ENCODE results near the gene LAMB1. TPM values are rescaled to one million over a fixed set of nuclear protein-coding genes. Genes with fewer than 3 reads are reported as not detected.
"Not testable (repeated sequence)": the region's sequence is repeated elsewhere in the genome, so short reads cannot be mapped to it uniquely, and the experiment has no call there.

Gene LAMB1
- total RNA-seq, 1 experiment from 2014 or later = 101 TPM

GRCh38 chr7:107922886-107923285 is 80.1 kb downstream of the LAMB1 start:
- ATAC-seq (no peak), DNase-seq (ENCODE audit: low spot score) (no peak)
- H3K4me3 Mint-ChIP-seq = no peak overlapping the region
- POLR2A ChIA-PET = no interaction called here
- H3K4me1 Mint-ChIP-seq = peaks cover 18% of the 10 kb centered on the region
- H3K9me3 Mint-ChIP-seq = no peaks in the 10 kb centered on the region
- no peaks in the 10 kb centered on the region for H3K27me3 Mint-ChIP-seq (ENCODE audit: low read depth)
- CTCF ChIA-PET = no interaction called here
- H3K27ac Mint-ChIP-seq = no peak overlapping the region
- H3K36me3 Mint-ChIP-seq = peaks cover 77% of the 10 kb centered on the region
- TF ChIP-seq ZNF121 (CRISPR knock-in tag; IDR thresholded peaks at IDR 0.05) = no peak

DNA sequence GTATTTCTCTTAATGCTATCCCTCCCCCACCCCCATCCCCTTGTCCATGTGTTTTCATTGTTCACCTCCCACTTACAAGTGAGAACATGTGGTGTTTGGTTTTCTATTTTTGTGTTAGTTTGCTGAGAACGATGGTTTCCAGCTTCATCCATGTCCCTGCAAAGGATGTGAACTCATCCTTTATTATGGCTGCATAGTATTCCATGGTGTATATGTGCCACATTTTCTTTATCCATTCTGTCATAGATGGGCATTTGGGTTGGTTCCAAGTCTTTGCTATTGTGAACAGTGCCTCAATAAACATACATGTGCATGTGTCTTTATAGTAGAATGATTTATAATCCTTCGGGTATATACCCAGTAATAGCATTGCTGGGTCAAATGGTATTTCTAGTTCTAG is 81.1 kb downstream of the LAMB1 start:
- Mint-ChIP-seq H3K4me1 (peaks cover 18% of the 10 kb centered on the region), H3K36me3 (peaks cover 80% of the 10 kb centered on the region)
- DNase-seq (ENCODE audit: low spot score); H3K27ac Mint-ChIP-seq; H3K27me3 Mint-ChIP-seq (ENCODE audit: low read depth); CTCF ChIA-PET; H3K4me3 Mint-ChIP-seq; H3K9me3 Mint-ChIP-seq; ATAC-seq; POLR2A ChIA-PET: not testable (repeated sequence)

- Mint-ChIP-seq H3K4me1 (peaks cover 11% of the 10 kb centered on the region), H3K27me3 (ENCODE audit: low read depth) (no peaks in the 10 kb centered on the region), H3K9me3 (no peaks in the 10 kb centered on the region), H3K36me3 (peaks cover 70% of the 10 kb centered on the region), H3K4me3 (no peak overlapping the region), H3K27ac (peak overlapping the region; percentile 31; the same call in 1 of the 2 replicates)
- POLR2A ChIA-PET = interaction anchor here (0.7 kb wide), 1 partner anchor 37 kb away, joined by 3 read pairs; no protein-coding TSS in a partner anchor
- TF ChIP-seq JUN (CRISPR knock-in tag; IDR thresholded peaks at IDR 0.05) (no peak), OVOL2 (CRISPR knock-in tag; IDR thresholded peaks at IDR 0.05; ENCODE audit: borderline replicate concordance) (no peak), NR1H2 (CRISPR knock-in tag; IDR thresholded peaks at IDR 0.05) (no peak), KAT7 (CRISPR knock-in tag; IDR thresholded peaks at IDR 0.05; ENCODE audit: borderline replicate concordance) (no peak), CREM (CRISPR knock-in tag; IDR thresholded peaks at IDR 0.05) (no peak), E2F4 (CRISPR knock-in tag; IDR thresholded peaks at IDR 0.05; ENCODE audit: borderline replicate concordance, low read depth) (no peak), CTCF (IDR thresholded peaks at IDR 0.05) (no peak), TCF7 (CRISPR knock-in tag; IDR thresholded peaks at IDR 0.05; ENCODE audit: low read depth) (no peak)
- TF ChIP-seq, protein P1, sequence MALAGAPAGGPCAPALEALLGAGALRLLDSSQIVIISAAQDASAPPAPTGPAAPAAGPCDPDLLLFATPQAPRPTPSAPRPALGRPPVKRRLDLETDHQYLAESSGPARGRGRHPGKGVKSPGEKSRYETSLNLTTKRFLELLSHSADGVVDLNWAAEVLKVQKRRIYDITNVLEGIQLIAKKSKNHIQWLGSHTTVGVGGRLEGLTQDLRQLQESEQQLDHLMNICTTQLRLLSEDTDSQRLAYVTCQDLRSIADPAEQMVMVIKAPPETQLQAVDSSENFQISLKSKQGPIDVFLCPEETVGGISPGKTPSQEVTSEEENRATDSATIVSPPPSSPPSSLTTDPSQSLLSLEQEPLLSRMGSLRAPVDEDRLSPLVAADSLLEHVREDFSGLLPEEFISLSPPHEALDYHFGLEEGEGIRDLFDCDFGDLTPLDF (CRISPR knock-in tag; IDR thresholded peaks at IDR 0.05) = no peak
- TF ChIP-seq, protein P2, sequence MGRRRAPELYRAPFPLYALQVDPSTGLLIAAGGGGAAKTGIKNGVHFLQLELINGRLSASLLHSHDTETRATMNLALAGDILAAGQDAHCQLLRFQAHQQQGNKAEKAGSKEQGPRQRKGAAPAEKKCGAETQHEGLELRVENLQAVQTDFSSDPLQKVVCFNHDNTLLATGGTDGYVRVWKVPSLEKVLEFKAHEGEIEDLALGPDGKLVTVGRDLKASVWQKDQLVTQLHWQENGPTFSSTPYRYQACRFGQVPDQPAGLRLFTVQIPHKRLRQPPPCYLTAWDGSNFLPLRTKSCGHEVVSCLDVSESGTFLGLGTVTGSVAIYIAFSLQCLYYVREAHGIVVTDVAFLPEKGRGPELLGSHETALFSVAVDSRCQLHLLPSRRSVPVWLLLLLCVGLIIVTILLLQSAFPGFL (CRISPR knock-in tag; IDR thresholded peaks at IDR 0.05; ENCODE audit: borderline replicate concordance) = no peak
- TF ChIP-seq, protein P3, sequence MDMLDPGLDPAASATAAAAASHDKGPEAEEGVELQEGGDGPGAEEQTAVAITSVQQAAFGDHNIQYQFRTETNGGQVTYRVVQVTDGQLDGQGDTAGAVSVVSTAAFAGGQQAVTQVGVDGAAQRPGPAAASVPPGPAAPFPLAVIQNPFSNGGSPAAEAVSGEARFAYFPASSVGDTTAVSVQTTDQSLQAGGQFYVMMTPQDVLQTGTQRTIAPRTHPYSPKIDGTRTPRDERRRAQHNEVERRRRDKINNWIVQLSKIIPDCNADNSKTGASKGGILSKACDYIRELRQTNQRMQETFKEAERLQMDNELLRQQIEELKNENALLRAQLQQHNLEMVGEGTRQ (CRISPR knock-in tag; IDR thresholded peaks at IDR 0.05) = no peak
- CTCF ChIA-PET = no interaction called here
- no peak for DNase-seq (ENCODE audit: low spot score)
- no peak for ATAC-seq
Observed at GRCh38 chr7:107920048-107920772, 82.8 kb downstream of the LAMB1 start.

DNA sequence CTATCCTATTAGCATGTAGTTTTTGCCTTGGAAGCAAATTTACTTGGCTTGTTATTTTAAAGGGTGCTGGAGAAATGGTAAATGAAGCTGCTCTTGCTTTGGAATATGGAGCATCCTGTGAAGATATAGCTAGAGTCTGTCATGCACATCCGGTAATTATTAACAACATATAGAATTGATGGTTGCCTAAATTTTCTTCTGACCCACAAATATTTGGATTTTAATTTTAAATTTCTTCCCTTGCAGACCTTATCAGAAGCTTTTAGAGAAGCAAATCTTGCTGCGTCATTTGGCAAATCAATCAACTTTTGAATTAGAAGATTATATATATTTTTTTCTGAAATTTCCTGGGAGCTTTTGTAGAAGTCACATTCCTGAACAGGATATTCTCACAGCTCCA is 84.0 kb downstream of the LAMB1 start:
- CTCF ChIA-PET = no interaction called here
- POLR2A ChIA-PET = no interaction called here
- H3K9me3 Mint-ChIP-seq = no peaks in the 10 kb centered on the region
- TF ChIP-seq MXD4 (CRISPR knock-in tag; IDR thresholded peaks at IDR 0.05; ENCODE audit: borderline replicate concordance) (no peak), ATF3 (CRISPR knock-in tag; conservative IDR thresholded peaks at IDR 0.05) (no peak), CTCF (IDR thresholded peaks at IDR 0.05) (no peak), NFYB (CRISPR knock-in tag; conservative IDR thresholded peaks at IDR 0.05; ENCODE audit: low read depth) (no peak), IRF2 (CRISPR knock-in tag; IDR thresholded peaks at IDR 0.05; ENCODE audit: borderline replicate concordance, low read depth) (no peak), ZNF219 (CRISPR knock-in tag; IDR thresholded peaks at IDR 0.05; ENCODE audit: borderline replicate concordance) (no peak), SMAD4 (CRISPR knock-in tag; IDR thresholded peaks at IDR 0.05) (no peak), SOX15 (CRISPR knock-in tag; IDR thresholded peaks at IDR 0.05) (no peak)
- TF ChIP-seq, protein P4, sequence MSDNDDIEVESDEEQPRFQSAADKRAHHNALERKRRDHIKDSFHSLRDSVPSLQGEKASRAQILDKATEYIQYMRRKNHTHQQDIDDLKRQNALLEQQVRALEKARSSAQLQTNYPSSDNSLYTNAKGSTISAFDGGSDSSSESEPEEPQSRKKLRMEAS (CRISPR knock-in tag; IDR thresholded peaks at IDR 0.05) = no peak

More for the DNA sequence above, 84.0 kb downstream of the LAMB1 start:
- no peak for ATAC-seq
- no peaks in the 10 kb centered on the region for H3K27me3 Mint-ChIP-seq (ENCODE audit: low read depth)
- peaks cover 67% of the 10 kb centered on the region for H3K36me3 Mint-ChIP-seq
- H3K27ac Mint-ChIP-seq = no peak overlapping the region
- DNase-seq (ENCODE audit: low spot score) = no peak
- H3K4me1 Mint-ChIP-seq = no peaks in the 10 kb centered on the region; the same call in 1 of the 2 replicates
- H3K4me3 Mint-ChIP-seq = no peak overlapping the region
